HepG2 (cell line): ENCODE data around the gene ATRN. TPM values are rescaled to one million over a fixed set of nuclear protein-coding genes. Genes with fewer than 3 reads are reported as not detected.

ENCODE experiments used
- ATAC-seq: fragments of 200-7000 bp; cut with Tn5 transposase; 3 replicates; pipeline ENCODE4 v1.9.1; 2020; ENCODE audit warnings: mild to moderate bottlenecking, moderate library complexity
- BruUV-seq: library from RNA; stranded (reverse); fragments of 400-500 nt; replicated peaks from 2 replicates; lab custom pipeline; 2021; lab: Mats Ljungman, UMichigan
- CTCF ChIA-PET: fragments of 300-600 bp; formaldehyde crosslinking; extraction: SDS; loops from one replicate; lab custom pipeline; 2021; ENCODE audit warnings: low total read pairs, inconsistent platforms, low intra/inter-chr PET ratio; lab: Yijun Ruan, JAX
- POLR2A ChIA-PET: fragments of 350-600 bp; sonication (Branson Sonifier 250); formaldehyde crosslinking; loops from one replicate; lab custom pipeline; 2020; ENCODE audit warnings: antibody characterized with exemption, inconsistent platforms; lab: Yijun Ruan, JAX
- DNase-seq: peaks from one replicate; pipeline ENCODE4 v3.0.0-alpha.2; 2015; ENCODE audit warnings: low spot score
- FAIRE-seq: peaks from 3 replicates; lab custom pipeline; 2011; peaks lifted over from hg19 to GRCh38; lab: Jason Lieb, UNC
- H2AFZ ChIP-seq: one replicate; pipeline ENCODE4 v1.6.1; 2011; ENCODE audit warnings: low read length, inconsistent platforms
- H3K27ac ChIP-seq: fragments of 300-600 bp; 3 replicates; pipeline ENCODE4 v1.8.0; 2011; ENCODE audit warnings: mixed run types, mild to moderate bottlenecking, mixed read lengths, low read length, inconsistent platforms; ENCODE audit not compliant: insufficient read depth; ENCODE audit errors: extremely low read length
- H3K27me3 ChIP-seq, 2 experiments: fragments of 200-600 bp in 1 of 2; 2 replicates in 1 of 2; 3 replicates in 1 of 2; pipeline versions ENCODE4 v1.6.0 to v1.8.0; 2011; ENCODE audit warnings: low read length in 2 of 2, mild to moderate bottlenecking in 2 of 2, moderate library complexity in 2 of 2, inconsistent platforms in 1 of 2; ENCODE audit not compliant: insufficient read depth in 2 of 2, control insufficient read depth in 1 of 2
- H3K36me3 ChIP-seq, 2 experiments: fragments of 200-600 bp in 1 of 2; replicated peaks in 1 of 2; 2 replicates in 1 of 2; 3 replicates in 1 of 2; pipeline versions ENCODE4 v1.5.1 to v1.8.0; 2011; ENCODE audit warnings: low read length in 2 of 2, inconsistent platforms in 1 of 2; ENCODE audit not compliant: insufficient read depth in 2 of 2, control insufficient read depth in 1 of 2
- H3K4me1 ChIP-seq: 2 replicates; pipeline ENCODE4 v1.5.1; 2012; ENCODE audit warnings: low read length, inconsistent platforms; ENCODE audit not compliant: insufficient read depth
- H3K4me2 ChIP-seq: 2 replicates; pipeline ENCODE4 v1.6.0; 2011; ENCODE audit warnings: low read depth, low read length, inconsistent platforms
- H3K4me3 ChIP-seq, 3 experiments: fragments of 200-600 bp in 1 of 3; sonication (generic), shearing (Covaris generic) in 1 of 3; replicated peaks in 1 of 3; 2 replicates each; pipeline ENCODE4 v1.5.1; 2011 to 2016; ENCODE audit warnings: low read length in 3 of 3, inconsistent platforms in 2 of 3, low read depth in 2 of 3, mild to moderate bottlenecking in 2 of 3, control low read depth in 1 of 3, mixed read lengths in 1 of 3; ENCODE audit not compliant: insufficient read depth in 1 of 3
- H3K79me2 ChIP-seq: one replicate; pipeline ENCODE4 v1.6.1; 2011; ENCODE audit warnings: low read length, inconsistent platforms; ENCODE audit not compliant: insufficient read depth
- H3K9ac ChIP-seq: 2 replicates; pipeline ENCODE4 v1.6.0; 2011; ENCODE audit warnings: mild to moderate bottlenecking, low read depth, low read length, inconsistent platforms; ENCODE audit not compliant: insufficient read depth
- H3K9me3 ChIP-seq: 2 replicates; pipeline ENCODE4 v1.5.1; 2012; ENCODE audit warnings: mild to moderate bottlenecking, low read length
- H4K20me1 ChIP-seq: 2 replicates; pipeline ENCODE4 v1.6.0; 2011; ENCODE audit warnings: inconsistent platforms, mild to moderate bottlenecking, low read length, moderate library complexity; ENCODE audit not compliant: insufficient read depth
- EP300 ChIP-seq, 3 experiments: sonication (generic) in 1 of 3; formaldehyde crosslinking in 1 of 3; IDR thresholded peaks; 2 replicates each; pipeline versions ENCODE4 v1.5.1 to v1.6.1; 2011 to 2020; ENCODE audit warnings: low read depth in 2 of 3, low read length in 2 of 3, borderline replicate concordance in 1 of 3, improper control_type of control experiment in 1 of 3, mild to moderate bottlenecking in 1 of 3, missing genetic modification reagents in 1 of 3, moderate library complexity in 1 of 3
- SYNCRIP ChIP-seq: fragments of 200-400 bp; formaldehyde crosslinking; IDR thresholded peaks from 2 replicates; pipeline ENCODE4 v1.6.1; 2018; ENCODE audit warnings: mild to moderate bottlenecking, low read depth, low read length; ENCODE audit not compliant: insufficient read depth
- ZNF263 ChIP-seq: sonication (generic); formaldehyde crosslinking; IDR thresholded peaks from 2 replicates; pipeline ENCODE4 v1.4.0; 2020; ENCODE audit warnings: missing genetic modification reagents
- ZNF776 ChIP-seq: sonication (generic); formaldehyde crosslinking; IDR thresholded peaks from 2 replicates; pipeline ENCODE4 v1.4.0; 2020; ENCODE audit warnings: mild to moderate bottlenecking, missing genetic modification reagents
- WGBS: methylation state at CpG from one replicate; pipeline ENCODE4 v1.1.6; 2017; ENCODE audit warnings: low lambda C conversion rate; 5-methylcytosine and 5-hydroxymethylcytosine counted together
- in situ Hi-C: cut with HindIII; loops from 2 replicates; pipeline ENCODE4 v1.10.0; 2017; ENCODE audit warnings: low pct_unique_long_range_greater_than_20kb; ENCODE audit not compliant: extremely low pct_ligation_motif_present
- intact Hi-C: fragments of 100-400 bp; cut with micrococcal nuclease; formaldehyde crosslinking; loops from one replicate; pipeline ENCODE4 v1.10.0; 2022; ENCODE audit not compliant: unreplicated experiment
- polyA plus RNA-seq, 8 experiments: library from polyadenylated mRNA; depleted of rRNA in 3 of 8; stranded (reverse) in 7 of 8; unstranded in 1 of 8; fragments of >200 nt; fragmentation: Illumina TruSeq in 4 of 8; extraction: Trizol in 4 of 8; gene quantifications; 2 replicates each; pipeline versions ENCODE4 v1.2.1 to v1.2.3, GENCODE V29; 2011 to 2016; ENCODE audit warnings: low read depth in 4 of 8, missing spikeins in 1 of 8, mixed read lengths in 1 of 8; ENCODE audit not compliant: insufficient read depth in 1 of 8
- total RNA-seq, 5 experiments: library from RNA; depleted of rRNA; stranded (reverse); fragments of >200 nt; fragmentation: Illumina TruSeq; extraction: Trizol; gene quantifications; 2 replicates each; pipeline ENCODE4 v1.2.3, GENCODE V29; 2016; ENCODE audit warnings: low read depth in 1 of 5
- TF ChIP-seq, protein P1 (sequence below): sonication (generic); formaldehyde crosslinking; IDR thresholded peaks from 2 replicates; pipeline ENCODE4 v1.4.0; 2020; ENCODE audit warnings: missing genetic modification reagents
- TF ChIP-seq, protein P2 (sequence below): sonication (generic); formaldehyde crosslinking; conservative IDR thresholded peaks from 2 replicates; pipeline ENCODE4 v1.4.0; 2020; ENCODE audit warnings: missing genetic modification reagents

Gene ATRN
- total and polyA plus RNA-seq, 2 of the 13 experiments (the other 11 are each of a cell fraction or from before 2014, with no cell fraction given), result 44.2 to 81.1 TPM

DNA sequence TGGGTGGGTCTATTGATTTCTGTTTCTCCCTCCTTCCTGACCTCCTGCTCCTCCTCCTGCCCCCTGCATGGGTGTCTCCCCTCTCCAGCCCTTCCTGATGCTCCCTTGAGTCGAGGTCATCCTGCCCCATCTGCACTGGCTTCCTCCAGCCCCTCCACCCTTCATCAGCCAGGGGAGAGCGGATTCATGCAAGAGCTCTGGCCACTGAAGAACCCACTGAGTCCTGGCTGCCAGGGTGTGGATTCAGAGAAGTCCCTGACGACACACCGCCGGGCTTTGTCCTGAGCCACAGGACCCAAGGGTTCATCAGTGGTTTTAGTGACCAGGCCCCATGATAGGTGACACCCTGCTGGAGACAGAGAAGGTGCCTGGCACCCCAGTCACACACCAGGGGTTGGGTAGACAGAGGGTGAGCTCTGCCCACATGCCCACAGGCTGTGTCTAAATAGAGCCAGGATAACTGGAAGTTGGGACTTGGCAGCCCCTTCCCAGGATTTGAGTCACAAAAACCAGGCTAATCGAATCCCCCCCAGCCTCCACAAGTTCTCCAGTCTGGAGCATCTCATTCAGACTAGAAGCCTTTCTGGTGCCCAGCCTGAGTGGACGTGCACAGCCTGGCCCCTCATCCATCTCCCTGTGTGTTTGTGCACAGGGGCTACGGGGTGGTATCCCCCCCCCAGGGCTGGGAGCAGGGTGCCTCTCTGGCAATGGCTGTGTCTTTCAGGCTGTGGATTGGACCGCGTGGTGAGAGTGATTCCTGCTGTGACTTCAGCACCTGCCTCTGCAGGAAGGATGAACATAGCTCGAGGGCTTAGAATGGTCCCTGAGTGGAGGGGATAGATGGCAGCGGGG is 191.2 kb downstream of the ATRN start:
- Histone ChIP-seq H3K27ac (no peak overlapping the region), H4K20me1 (no peaks in the 10 kb centered on the region), H3K4me2 (no peak overlapping the region), H3K4me1 (peaks cover 33% of the 10 kb centered on the region), H3K79me2 (no peaks in the 10 kb centered on the region), H3K27me3 (peaks cover 8 to 33% of the 10 kb centered on the region in 2 experiments), H2AFZ (no peak overlapping the region), H3K36me3 (no peaks in the 10 kb centered on the region), H3K9me3 (no peaks in the 10 kb centered on the region), H3K4me3 (no peak overlapping the region), H3K9ac (no peak overlapping the region)
- intact Hi-C loops, result no loop called here
- POLR2A ChIA-PET, result no interaction called here
- FAIRE-seq, result no peak
- in situ Hi-C loops, result no loop called here
- CTCF ChIA-PET, result no interaction called here
- no peak for DNase-seq
- ATAC-seq, result no peak
- no TSS peak for BruUV-seq
- 11% methylated on average over 12 of the region's 12 CpGs for WGBS
- TF ChIP-seq, protein P1, sequence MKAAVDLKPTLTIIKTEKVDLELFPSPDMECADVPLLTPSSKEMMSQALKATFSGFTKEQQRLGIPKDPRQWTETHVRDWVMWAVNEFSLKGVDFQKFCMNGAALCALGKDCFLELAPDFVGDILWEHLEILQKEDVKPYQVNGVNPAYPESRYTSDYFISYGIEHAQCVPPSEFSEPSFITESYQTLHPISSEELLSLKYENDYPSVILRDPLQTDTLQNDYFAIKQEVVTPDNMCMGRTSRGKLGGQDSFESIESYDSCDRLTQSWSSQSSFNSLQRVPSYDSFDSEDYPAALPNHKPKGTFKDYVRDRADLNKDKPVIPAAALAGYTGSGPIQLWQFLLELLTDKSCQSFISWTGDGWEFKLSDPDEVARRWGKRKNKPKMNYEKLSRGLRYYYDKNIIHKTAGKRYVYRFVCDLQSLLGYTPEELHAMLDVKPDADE (CRISPR knock-in tag), result no peak
- TF ChIP-seq EP300 (IDR thresholded peaks at IDR 0.05; ENCODE audit: low read depth in 2 of 2, low read length in 2 of 2), result no peak
- TF ChIP-seq EP300 (CRISPR knock-in tag; IDR thresholded peaks at IDR 0.05; ENCODE audit: borderline replicate concordance), result no peak
- TF ChIP-seq, protein P2, sequence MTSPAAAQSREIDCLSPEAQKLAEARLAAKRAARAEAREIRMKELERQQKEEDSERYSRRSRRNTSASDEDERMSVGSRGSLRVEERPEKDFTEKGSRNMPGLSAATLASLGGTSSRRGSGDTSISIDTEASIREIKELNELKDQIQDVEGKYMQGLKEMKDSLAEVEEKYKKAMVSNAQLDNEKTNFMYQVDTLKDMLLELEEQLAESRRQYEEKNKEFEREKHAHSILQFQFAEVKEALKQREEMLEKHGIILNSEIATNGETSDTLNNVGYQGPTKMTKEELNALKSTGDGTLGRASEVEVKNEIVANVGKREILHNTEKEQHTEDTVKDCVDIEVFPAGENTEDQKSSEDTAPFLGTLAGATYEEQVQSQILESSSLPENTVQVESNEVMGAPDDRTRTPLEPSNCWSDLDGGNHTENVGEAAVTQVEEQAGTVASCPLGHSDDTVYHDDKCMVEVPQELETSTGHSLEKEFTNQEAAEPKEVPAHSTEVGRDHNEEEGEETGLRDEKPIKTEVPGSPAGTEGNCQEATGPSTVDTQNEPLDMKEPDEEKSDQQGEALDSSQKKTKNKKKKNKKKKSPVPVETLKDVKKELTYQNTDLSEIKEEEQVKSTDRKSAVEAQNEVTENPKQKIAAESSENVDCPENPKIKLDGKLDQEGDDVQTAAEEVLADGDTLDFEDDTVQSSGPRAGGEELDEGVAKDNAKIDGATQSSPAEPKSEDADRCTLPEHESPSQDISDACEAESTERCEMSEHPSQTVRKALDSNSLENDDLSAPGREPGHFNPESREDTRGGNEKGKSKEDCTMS (CRISPR knock-in tag), result no peak
- no peak for TF ChIP-seq SYNCRIP
- 0 out of 2 replicates have a peak, but pooled peaks have one; percentile 19 for TF ChIP-seq ZNF776 (CRISPR knock-in tag)
- 0 out of 2 replicates have a peak, but pooled peaks have one; percentile 6 for TF ChIP-seq ZNF263 (CRISPR knock-in tag)
